Measurements from ENCODE around the gene FIZ1.

- TF ChIP-seq SP1 (IDR thresholded peaks at IDR 0.05), result no peak
- no peak for TF ChIP-seq FOXA1 (IDR thresholded peaks at IDR 0.05)
- no peak for TF ChIP-seq L3MBTL2 (conservative IDR thresholded peaks at IDR 0.05)
- TF ChIP-seq, protein P1, sequence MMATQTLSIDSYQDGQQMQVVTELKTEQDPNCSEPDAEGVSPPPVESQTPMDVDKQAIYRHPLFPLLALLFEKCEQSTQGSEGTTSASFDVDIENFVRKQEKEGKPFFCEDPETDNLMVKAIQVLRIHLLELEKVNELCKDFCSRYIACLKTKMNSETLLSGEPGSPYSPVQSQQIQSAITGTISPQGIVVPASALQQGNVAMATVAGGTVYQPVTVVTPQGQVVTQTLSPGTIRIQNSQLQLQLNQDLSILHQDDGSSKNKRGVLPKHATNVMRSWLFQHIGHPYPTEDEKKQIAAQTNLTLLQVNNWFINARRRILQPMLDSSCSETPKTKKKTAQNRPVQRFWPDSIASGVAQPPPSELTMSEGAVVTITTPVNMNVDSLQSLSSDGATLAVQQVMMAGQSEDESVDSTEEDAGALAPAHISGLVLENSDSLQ (IDR thresholded peaks at IDR 0.05), result no peak
- no peak for TF ChIP-seq ZNF384 (IDR thresholded peaks at IDR 0.05)
- TF ChIP-seq FOXM1 (IDR thresholded peaks at IDR 0.05; ENCODE audit: borderline replicate concordance), result no peak
- no peak for TF ChIP-seq SUZ12 (IDR thresholded peaks at IDR 0.05)
- TF ChIP-seq ARNT (IDR thresholded peaks at IDR 0.05), result no peak
These were observed 38.2 kb upstream of the FIZ1 start for GRCh38 chr19:55637534-55637933.

Data from HEK293T (cell line).